Mesendoderm (in vitro differentiated cells): ENCODE data around the gene C1orf116.

Experiments
- DNase-seq: peaks from one replicate; pipeline ENCODE4 v3.0.0; 2013
- H2AK5ac ChIP-seq: 2 replicates; pipeline ENCODE4 v1.6.1; 2013; ENCODE audit warnings: low read length, inconsistent platforms
- H2BK120ac ChIP-seq: 2 replicates; pipeline ENCODE4 v1.6.1; 2013; ENCODE audit warnings: low read depth, mild to moderate bottlenecking, low read length, moderate library complexity, mixed read lengths
- H2BK15ac ChIP-seq: replicated peaks from 2 replicates; pipeline ENCODE4 v1.6.1; 2013; ENCODE audit warnings: low read depth, mild to moderate bottlenecking, moderate library complexity
- H2BK5ac ChIP-seq: 2 replicates; pipeline ENCODE4 v1.6.1; 2013; ENCODE audit warnings: low read length, inconsistent platforms
- H3K18ac ChIP-seq: 2 replicates; pipeline ENCODE4 v1.6.1; 2013; ENCODE audit warnings: mild to moderate bottlenecking, low read length, mixed read lengths
- H3K23ac ChIP-seq: one replicate; pipeline ENCODE4 v1.6.1; 2013; ENCODE audit warnings: low read length
- H3K27ac ChIP-seq: 2 replicates; pipeline ENCODE4 v1.5.1; 2013; ENCODE audit warnings: low read depth, mild to moderate bottlenecking, inconsistent platforms, low read length, moderate library complexity
- H3K27me3 ChIP-seq: 2 replicates; pipeline ENCODE4 v1.6.1; 2013; ENCODE audit warnings: low read length, control low read depth, mild to moderate bottlenecking, inconsistent platforms; ENCODE audit not compliant: insufficient read depth, poor library complexity
- H3K36me3 ChIP-seq: 2 replicates; pipeline ENCODE4 v1.6.1; 2013; ENCODE audit warnings: low read length, inconsistent platforms; ENCODE audit not compliant: control insufficient read depth, insufficient read depth
- H3K4ac ChIP-seq: one replicate; pipeline ENCODE4 v1.6.1; 2013; ENCODE audit warnings: low read depth, mild to moderate bottlenecking, low read length, moderate library complexity
- H3K4me1 ChIP-seq: 2 replicates; pipeline ENCODE4 v1.6.1; 2013; ENCODE audit warnings: low read depth, low read length, inconsistent platforms; ENCODE audit not compliant: control insufficient read depth
- H3K4me2 ChIP-seq: 2 replicates; pipeline ENCODE4 v1.6.1; 2013; ENCODE audit warnings: low read length
- H3K4me3 ChIP-seq: 2 replicates; pipeline ENCODE4 v1.5.1; 2013; ENCODE audit warnings: mild to moderate bottlenecking, low read length
- H3K56ac ChIP-seq: one replicate; pipeline ENCODE4 v1.6.1; 2013; ENCODE audit warnings: low read length
- H3K79me1 ChIP-seq: 2 replicates; pipeline ENCODE4 v1.6.1; 2013; ENCODE audit warnings: low read length, inconsistent platforms
- H3K79me2 ChIP-seq: 2 replicates; pipeline ENCODE4 v1.6.1; 2013; ENCODE audit warnings: mild to moderate bottlenecking, low read length; ENCODE audit not compliant: control insufficient read depth, insufficient read depth
- H3K9ac ChIP-seq: 2 replicates; pipeline ENCODE4 v1.6.1; 2013; ENCODE audit warnings: low read length, inconsistent platforms
- H4K5ac ChIP-seq: one replicate; pipeline ENCODE4 v1.6.1; 2013; ENCODE audit warnings: low read length
- H4K8ac ChIP-seq: one replicate; pipeline ENCODE4 v1.6.1; 2013; ENCODE audit warnings: low read depth, mild to moderate bottlenecking, control low read depth, low read length, moderate library complexity
- WGBS: extraction: QIAGEN DNeasy Blood & Tissue Kit; methylation state at CpG from one replicate; pipeline ENCODE4 v1.1.7; 2013; ENCODE audit warnings: low lambda C conversion rate, missing lambda C conversion rate; ENCODE audit not compliant: insufficient coverage; ENCODE audit errors: extremely low coverage; 5-methylcytosine and 5-hydroxymethylcytosine counted together

C1orf116 gene

GRCh38 chr1:207058878-207059867 is 26.6 kb upstream of the C1orf116 start:
- no peak overlapping the region for H3K23ac ChIP-seq
- WGBS = no CpG with 5 or more reads among the region's 6 CpGs
- H3K4me3 ChIP-seq = no peak overlapping the region
- no peak overlapping the region for H2BK15ac ChIP-seq
- H3K4me2 ChIP-seq = no peak overlapping the region
- H3K27me3 ChIP-seq = no peaks in the 10 kb centered on the region
- H2AK5ac ChIP-seq = no peak overlapping the region
- H2BK120ac ChIP-seq = no peak overlapping the region
- H3K27ac ChIP-seq = no peak overlapping the region
- H3K4ac ChIP-seq = no peak overlapping the region
- H3K4me1 ChIP-seq = no peaks in the 10 kb centered on the region
- no peak overlapping the region for H3K56ac ChIP-seq
- H4K5ac ChIP-seq = no peak overlapping the region
- DNase-seq = peak; percentile 63
- no peaks in the 10 kb centered on the region for H3K79me1 ChIP-seq
- no peaks in the 10 kb centered on the region for H3K36me3 ChIP-seq
- no peak overlapping the region for H2BK5ac ChIP-seq
- no peak overlapping the region for H3K18ac ChIP-seq
- H3K79me2 ChIP-seq = no peaks in the 10 kb centered on the region
- no peak overlapping the region for H4K8ac ChIP-seq
- no peak overlapping the region for H3K9ac ChIP-seq

- Histone ChIP-seq H3K9ac (no peak overlapping the region), H3K23ac (no peak overlapping the region), H2BK120ac (no peak overlapping the region), H2BK5ac (no peak overlapping the region), H3K36me3 (no peaks in the 10 kb centered on the region), H4K8ac (no peak overlapping the region), H3K27me3 (no peaks in the 10 kb centered on the region), H3K18ac (no peak overlapping the region), H3K4me3 (no peak overlapping the region), H3K79me1 (no peaks in the 10 kb centered on the region), H3K4me1 (no peaks in the 10 kb centered on the region), H3K4me2 (no peak overlapping the region), H3K27ac (no peak overlapping the region), H2AK5ac (no peak overlapping the region), H4K5ac (no peak overlapping the region), H2BK15ac (no peak overlapping the region), H3K56ac (no peak overlapping the region), H3K4ac (no peak overlapping the region), H3K79me2 (no peaks in the 10 kb centered on the region)
- WGBS = no CpG with 5 or more reads among the region's 4 CpGs
- DNase-seq = no peak
Observed at GRCh38 chr1:207058252-207058651, 25.7 kb upstream of the C1orf116 start.

- DNase-seq = no peak
Observed at GRCh38 chr1:207056673-207057072, 24.1 kb upstream of the C1orf116 start.

GRCh38 chr1:207055386-207056001 is 22.9 kb upstream of the C1orf116 start:
- no peak overlapping the region for H3K4me3 ChIP-seq
- WGBS = no CpG with 5 or more reads among the region's 3 CpGs
- peaks cover under 1% of the 10 kb centered on the region for H3K79me2 ChIP-seq
- no peak overlapping the region for H3K4ac ChIP-seq
- no peak overlapping the region for H2BK5ac ChIP-seq
- no peaks in the 10 kb centered on the region for H3K27me3 ChIP-seq
- no peak for DNase-seq
- no peak overlapping the region for H3K23ac ChIP-seq
- no peaks in the 10 kb centered on the region for H3K4me1 ChIP-seq
- H3K79me1 ChIP-seq = no peaks in the 10 kb centered on the region
- no peaks in the 10 kb centered on the region for H3K36me3 ChIP-seq
- H2BK120ac ChIP-seq = no peak overlapping the region
- H3K4me2 ChIP-seq = no peak overlapping the region
- H3K56ac ChIP-seq = no peak overlapping the region
- H2BK15ac ChIP-seq = no peak overlapping the region
- H3K18ac ChIP-seq = no peak overlapping the region
- no peak overlapping the region for H4K8ac ChIP-seq
- no peak overlapping the region for H2AK5ac ChIP-seq
- no peak overlapping the region for H3K27ac ChIP-seq
- H3K9ac ChIP-seq = no peak overlapping the region
- H4K5ac ChIP-seq = no peak overlapping the region

More at GRCh38 chr1:207056673-207057072, 24.1 kb upstream of the C1orf116 start:
- Histone ChIP-seq H2BK15ac (no peak overlapping the region), H2BK120ac (no peak overlapping the region), H3K4me1 (no peaks in the 10 kb centered on the region), H3K27ac (no peak overlapping the region), H3K36me3 (no peaks in the 10 kb centered on the region), H3K56ac (no peak overlapping the region), H3K9ac (no peak overlapping the region), H3K27me3 (no peaks in the 10 kb centered on the region), H3K79me1 (no peaks in the 10 kb centered on the region), H3K4me2 (no peak overlapping the region), H3K4ac (no peak overlapping the region), H3K18ac (no peak overlapping the region), H4K8ac (no peak overlapping the region), H2BK5ac (no peak overlapping the region), H4K5ac (no peak overlapping the region), H3K4me3 (no peak overlapping the region), H3K23ac (no peak overlapping the region), H3K79me2 (no peaks in the 10 kb centered on the region), H2AK5ac (no peak overlapping the region)
- no CpG with 5 or more reads among the region's 6 CpGs for WGBS

GRCh38 chr1:207054491-207054890 is 21.9 kb upstream of the C1orf116 start:
- Histone ChIP-seq H3K79me2 (peaks cover 9% of the 10 kb centered on the region), H3K4me3 (no peak overlapping the region), H3K9ac (no peak overlapping the region), H4K5ac (no peak overlapping the region), H4K8ac (no peak overlapping the region), H2BK120ac (no peak overlapping the region), H3K23ac (no peak overlapping the region), H3K27ac (no peak overlapping the region), H3K4me2 (no peak overlapping the region), H3K56ac (no peak overlapping the region), H2BK5ac (no peak overlapping the region), H2BK15ac (no peak overlapping the region), H3K36me3 (no peaks in the 10 kb centered on the region), H3K18ac (no peak overlapping the region), H3K4me1 (no peaks in the 10 kb centered on the region), H3K4ac (no peak overlapping the region), H3K27me3 (no peaks in the 10 kb centered on the region), H2AK5ac (no peak overlapping the region), H3K79me1 (peaks cover under 1% of the 10 kb centered on the region)
- no CpG with 5 or more reads among the region's 2 CpGs for WGBS
- DNase-seq = no peak
